GM18499 (cell line): Measurements from ENCODE around the gene BANF2.
"Not testable (repeated sequence)": the region's sequence is repeated elsewhere in the genome, so short reads cannot be mapped to it uniquely, and the experiment has no call there.

Experiments used
- ATAC-seq: cut with Tn5 transposase; IDR thresholded peaks from one replicate; pipeline ENCODE4 v1.9.1; 2021; ENCODE audit warnings: moderate number of reproducible peaks; ENCODE audit not compliant: insufficient read depth, unreplicated experiment

Gene BANF2

DNA sequence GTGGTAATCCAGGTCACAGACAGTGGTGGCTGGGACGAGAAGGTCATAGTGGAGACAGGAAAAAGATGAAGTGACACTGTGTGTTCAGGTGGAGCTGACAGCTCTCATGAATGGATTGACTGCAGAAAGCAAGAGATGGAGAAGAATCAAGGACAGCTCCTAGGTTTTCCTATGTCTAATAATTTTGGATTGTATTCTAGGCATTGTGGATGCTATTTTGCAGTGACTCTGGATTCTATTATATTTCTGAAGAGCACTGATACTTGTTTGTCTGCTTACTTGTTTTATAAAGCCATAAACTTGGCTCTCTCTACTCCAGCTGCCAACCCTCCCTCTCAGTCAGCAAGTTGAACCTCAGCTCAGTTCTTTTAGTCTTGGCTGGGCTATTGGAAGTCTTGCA, 58.7 kb downstream of the BANF2 start:
- no peak for ATAC-seq

GRCh38 chr20:17759449-17759848, 59.7 kb downstream of the BANF2 start:
- ATAC-seq, result no peak

DNA sequence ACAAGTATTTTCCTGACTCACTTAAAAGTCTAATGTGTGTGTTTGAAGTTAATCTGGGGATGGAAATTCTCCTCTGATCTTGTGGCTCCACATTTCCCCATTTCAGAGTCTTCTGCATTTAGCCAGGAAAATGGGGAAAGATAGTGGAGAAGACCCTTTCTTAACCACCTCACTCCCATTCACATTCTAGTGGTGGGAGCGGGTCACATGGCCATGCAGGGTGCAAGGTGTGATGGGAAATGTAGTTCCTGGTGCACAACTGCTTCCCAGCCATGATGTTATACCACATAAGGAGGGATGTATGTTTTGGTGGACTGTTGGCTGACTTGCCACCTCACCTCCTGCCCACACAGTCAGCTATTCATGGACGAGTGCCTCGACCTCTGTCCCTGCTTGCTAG, 61.8 kb downstream of the BANF2 start:
- ATAC-seq, result no peak

GRCh38 chr20:17762243-17762872, 62.6 kb downstream of the BANF2 start:
- ATAC-seq, result no peak

DNA sequence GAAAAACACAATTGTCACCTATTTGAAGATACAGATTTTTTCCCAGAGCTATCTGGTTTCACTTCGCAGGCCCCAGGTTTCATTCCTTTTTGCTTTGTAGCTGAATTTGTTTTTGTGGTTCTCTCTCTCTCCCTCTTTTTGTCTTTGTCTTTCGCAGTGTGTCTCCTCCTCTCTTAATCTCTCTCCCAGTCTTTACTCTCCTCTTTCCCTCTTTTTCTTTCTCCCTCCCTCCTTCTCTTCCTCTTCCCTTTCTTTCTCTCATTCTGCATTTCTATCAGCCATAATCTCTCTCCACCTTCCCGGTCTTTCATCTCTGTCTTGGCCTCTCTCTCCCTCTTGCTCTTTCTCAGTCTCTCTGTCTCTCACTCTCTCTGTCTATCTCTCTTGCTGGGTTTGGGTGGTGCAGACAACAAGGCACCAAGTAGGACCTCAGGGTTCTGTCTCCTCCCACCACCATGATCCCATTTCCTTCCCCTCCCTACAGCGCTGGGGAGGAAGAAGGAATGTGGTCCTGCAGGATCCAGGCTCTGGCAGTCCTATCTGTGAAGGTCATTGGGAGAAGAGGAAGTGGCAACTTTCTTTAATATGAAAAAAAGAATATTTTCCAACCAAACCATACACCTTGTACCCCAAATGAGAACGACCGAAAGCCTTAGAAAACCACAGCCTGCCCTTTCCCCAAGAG, 63.2 kb downstream of the BANF2 start:
- ATAC-seq, result no peak

GRCh38 chr20:17765017-17765416, 65.3 kb downstream of the BANF2 start:
- ATAC-seq, result no peak

DNA sequence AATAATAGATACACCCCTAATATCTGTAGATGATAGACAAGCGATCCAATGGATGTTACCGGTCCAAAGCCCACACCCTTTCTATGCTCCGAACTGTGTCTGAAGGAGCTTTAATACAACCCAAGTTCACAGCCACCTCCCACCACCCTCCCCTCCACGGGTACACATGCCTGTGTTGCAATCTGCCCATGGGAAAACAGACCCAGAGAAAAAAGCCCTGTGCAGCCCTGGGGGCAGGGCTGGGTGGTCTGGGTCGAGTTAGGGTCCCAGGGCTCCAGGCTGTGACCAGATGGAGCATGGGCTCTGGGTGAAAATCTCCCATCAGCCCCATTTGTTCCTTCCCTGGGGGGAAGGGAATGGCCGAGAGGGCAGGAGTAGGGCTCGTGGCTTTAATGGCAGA, 65.8 kb downstream of the BANF2 start:
- ATAC-seq, result no peak

DNA sequence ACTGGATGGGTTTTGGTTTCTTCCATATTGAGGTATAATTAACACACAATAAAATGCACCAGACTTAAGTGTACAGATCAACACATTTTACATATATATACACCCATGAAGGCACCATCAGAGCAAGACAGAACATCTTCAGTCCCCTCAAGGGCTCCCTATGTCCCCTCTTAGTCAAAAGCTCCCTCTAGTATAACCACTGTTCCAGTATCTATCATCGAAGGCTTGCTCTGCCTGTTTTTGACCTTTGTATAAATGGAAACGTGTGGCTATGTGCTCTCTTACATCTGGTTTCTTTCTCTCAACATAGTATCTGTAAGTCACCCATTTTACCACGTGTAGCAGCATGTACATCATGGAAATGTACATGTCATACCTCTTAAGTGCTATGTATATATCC, 66.5 kb downstream of the BANF2 start:
- ATAC-seq, result no peak

DNA sequence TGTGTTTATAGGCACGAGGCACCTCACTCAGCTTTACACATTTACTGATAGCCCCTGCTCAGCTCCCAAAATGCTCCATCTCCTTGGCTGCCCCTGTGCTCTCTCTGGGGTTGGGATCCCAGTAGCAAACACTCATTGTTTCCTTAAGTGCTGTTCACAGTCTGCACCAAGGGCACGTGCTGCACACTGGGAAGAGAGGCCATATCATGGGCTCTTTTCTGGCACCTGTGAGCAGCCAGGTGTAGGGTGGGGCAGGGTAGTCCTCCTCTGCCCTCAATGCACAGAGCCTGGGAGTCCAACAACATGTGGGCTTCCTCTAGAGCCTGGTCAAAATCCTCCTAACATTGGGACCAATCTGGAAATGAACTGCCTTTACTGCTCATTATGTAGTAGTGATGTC, 67.9 kb downstream of the BANF2 start:
- no peak for ATAC-seq

DNA sequence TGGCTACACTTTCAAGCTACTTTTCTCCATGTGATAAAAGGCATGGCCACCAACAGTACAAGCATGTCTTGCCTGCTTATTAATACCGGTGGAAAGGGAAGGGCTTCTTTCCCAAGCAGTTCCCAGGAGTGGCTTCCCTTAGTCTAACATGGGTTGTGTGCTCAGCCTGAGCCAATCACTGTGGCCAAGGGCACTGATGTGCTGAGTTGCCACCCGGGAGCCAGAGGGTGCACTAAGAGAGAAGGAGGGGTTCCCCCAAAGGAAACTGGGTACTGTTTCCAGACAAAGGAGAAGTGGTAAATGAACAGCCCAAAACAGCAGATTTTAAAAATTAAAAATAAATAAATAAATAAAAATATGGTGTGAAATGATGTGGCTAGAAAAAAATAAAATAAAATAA, 68.5 kb downstream of the BANF2 start:
- ATAC-seq, result no peak

DNA sequence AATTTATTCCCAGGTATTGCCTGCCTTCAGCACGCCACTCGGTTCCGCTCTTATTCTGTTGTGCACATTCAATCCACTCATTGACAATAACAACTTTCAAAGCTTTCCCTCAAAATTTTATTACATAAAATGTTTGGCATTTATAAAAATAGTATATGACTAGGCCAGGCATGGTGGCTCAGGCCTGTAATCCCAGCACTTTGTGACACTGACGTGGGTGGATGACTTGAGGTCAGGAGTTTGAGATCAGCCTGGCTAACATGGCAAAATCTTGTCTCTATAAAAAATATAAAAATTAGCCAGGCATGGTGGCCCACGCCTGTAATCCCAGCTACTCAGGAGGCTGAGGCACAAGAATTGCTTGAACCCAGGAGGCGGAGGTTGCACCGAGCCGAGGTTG, 70.0 kb downstream of the BANF2 start:
- ATAC-seq, result not testable (repeated sequence)

GRCh38 chr20:17771206-17772004, 71.6 kb downstream of the BANF2 start:
- ATAC-seq, result no peak

DNA sequence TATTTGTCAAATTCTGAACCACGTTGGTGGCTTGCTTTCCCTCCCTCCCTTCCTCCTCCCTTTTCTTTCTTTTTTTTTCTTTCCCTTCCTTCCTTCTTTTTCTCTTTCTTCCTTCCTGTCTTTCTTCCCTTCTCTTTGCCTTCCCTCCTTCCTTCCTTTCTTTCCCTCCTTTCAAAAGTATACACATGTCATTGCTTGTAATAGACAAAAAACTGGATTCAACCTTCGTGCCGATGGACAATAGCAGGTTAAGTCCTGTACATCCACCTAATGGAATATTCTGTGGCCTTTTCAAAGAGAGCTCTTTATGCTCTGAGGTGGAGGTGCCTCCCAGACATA, 72.2 kb downstream of the BANF2 start:
- no peak for ATAC-seq

DNA sequence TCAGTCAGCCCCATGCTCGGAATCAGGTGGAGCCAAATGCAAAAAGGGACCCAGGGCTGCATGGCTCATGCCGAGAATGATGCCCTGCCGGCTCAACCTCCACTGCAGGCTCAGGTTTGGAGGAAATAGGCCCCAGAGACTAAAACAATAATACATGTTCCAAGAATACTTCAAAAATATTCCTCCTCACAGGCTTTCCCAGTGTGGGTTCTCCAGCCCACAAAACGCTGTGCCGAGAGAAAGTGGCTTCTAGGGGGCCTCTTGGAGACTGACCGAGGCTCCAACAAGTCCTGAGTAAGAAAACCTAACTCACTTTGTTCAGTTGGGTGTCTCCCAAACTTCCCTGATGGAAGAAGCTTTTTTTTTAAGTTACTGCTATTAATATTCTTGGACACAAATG, 73.9 kb downstream of the BANF2 start:
- ATAC-seq, result no peak

DNA sequence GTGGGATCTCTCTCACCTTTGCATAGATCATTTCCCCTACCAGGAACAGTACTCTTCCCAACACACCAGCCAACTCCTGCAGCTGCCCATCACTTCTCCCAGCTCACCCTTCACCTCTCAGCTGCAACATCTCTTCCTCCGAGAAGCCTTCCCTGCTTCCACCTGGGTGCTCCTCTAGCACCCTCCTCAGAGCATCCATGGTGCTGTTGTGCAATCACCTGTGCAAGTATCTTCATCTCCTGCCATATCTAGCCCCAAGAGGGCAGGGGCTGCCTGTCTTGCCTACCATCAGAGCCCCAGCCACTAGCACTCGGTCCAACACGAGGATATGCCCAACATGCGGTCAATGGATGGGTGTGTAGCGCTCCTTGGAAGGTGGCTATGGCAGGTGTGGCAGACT, 75.8 kb downstream of the BANF2 start:
- ATAC-seq, result no peak

DNA sequence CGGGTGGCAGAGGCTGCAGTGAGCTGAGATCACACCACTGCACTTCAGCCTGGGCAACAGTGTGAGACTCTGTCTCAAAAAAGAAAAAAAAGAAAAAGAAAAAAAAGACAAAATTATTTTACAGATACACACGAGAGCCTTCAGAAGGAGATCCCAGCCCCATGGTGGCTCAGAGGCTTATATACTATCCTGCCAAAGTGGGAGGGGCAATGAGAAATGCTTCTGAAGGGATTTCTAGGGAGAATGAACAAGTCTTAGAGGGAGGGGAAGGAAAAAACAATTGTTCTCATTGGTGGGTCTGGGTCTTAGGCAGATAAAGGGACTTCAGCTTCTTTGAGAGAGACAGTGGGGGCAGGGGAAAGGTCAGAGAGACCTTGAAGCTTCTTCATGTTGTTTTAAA, 76.8 kb downstream of the BANF2 start:
- ATAC-seq, result no peak

GRCh38 chr20:17779011-17779410, 79.2 kb downstream of the BANF2 start:
- ATAC-seq, result not testable (repeated sequence)

- ATAC-seq, result peak; percentile 91
Measured at GRCh38 chr20:17782768-17783167, 83.0 kb downstream of the BANF2 start.

GRCh38 chr20:17783671-17784070, 83.9 kb downstream of the BANF2 start:
- ATAC-seq, result no peak

DNA sequence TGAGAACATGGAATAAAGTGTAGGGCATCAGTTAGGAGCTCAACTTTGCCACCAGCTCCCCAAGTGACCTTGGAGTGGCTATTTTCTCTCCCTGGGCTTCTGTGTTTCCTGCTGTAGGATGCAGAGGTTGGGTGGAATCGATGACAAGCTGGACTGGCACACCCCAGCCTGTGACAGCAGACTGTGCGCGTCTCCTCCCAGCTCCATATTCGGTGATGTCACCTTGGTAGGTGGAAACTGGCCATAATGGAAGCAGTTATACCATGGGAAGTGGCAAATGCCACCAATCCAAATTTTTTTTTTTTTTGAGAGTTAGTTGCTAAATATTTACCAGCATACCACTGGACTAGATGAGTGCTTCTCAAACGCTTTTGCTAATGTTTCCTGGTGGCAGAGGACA, 85.2 kb downstream of the BANF2 start:
- no peak for ATAC-seq
